A673 (cell line): Measurements from ENCODE around the gene GOLGA8Q.
"Not testable (repeated sequence)": the region's sequence is repeated elsewhere in the genome, so short reads cannot be mapped to it uniquely, and the experiment has no call there.

ENCODE experiments used
- EZH2 ChIP-seq: fragments of 200-600 bp; sonication (generic); IDR thresholded peaks from 2 replicates; pipeline ENCODE4 v1.6.1; 2017; ENCODE audit warnings: borderline replicate concordance, low read depth, mild to moderate bottlenecking, mixed read lengths, antibody characterized with exemption, low read length; ENCODE audit not compliant: poor library complexity, severe bottlenecking
- TF ChIP-seq, protein P1 (sequence below): fragments of 300-800, 200-600 bp; sonication (generic); conservative IDR thresholded peaks from 2 replicates; pipeline ENCODE4 v1.5.1; 2017; ENCODE audit warnings: low read depth, mild to moderate bottlenecking, antibody characterized with exemption, low read length, moderate library complexity, mixed read lengths

DNA sequence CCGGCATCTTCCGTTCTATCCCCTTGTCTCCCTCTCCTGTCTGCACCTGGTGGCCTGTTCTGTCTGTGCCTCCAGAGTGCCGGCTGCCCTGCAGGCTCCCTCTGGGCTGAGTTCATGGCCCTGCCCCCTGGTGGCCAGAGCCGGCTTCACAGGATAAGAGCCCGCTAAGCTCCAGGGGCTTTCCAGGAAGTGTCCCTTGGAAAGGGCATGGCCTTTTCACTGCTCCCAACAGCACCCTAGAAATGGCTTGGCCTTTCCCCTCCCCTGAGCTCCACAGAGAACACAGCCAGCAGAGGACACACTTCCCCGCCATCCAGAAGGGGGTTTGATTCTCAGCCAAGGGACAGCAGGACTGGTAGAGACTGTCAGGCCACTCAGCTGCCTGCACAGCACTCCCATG, 15.1 kb downstream of the GOLGA8Q start:
- TF ChIP-seq, protein P1, sequence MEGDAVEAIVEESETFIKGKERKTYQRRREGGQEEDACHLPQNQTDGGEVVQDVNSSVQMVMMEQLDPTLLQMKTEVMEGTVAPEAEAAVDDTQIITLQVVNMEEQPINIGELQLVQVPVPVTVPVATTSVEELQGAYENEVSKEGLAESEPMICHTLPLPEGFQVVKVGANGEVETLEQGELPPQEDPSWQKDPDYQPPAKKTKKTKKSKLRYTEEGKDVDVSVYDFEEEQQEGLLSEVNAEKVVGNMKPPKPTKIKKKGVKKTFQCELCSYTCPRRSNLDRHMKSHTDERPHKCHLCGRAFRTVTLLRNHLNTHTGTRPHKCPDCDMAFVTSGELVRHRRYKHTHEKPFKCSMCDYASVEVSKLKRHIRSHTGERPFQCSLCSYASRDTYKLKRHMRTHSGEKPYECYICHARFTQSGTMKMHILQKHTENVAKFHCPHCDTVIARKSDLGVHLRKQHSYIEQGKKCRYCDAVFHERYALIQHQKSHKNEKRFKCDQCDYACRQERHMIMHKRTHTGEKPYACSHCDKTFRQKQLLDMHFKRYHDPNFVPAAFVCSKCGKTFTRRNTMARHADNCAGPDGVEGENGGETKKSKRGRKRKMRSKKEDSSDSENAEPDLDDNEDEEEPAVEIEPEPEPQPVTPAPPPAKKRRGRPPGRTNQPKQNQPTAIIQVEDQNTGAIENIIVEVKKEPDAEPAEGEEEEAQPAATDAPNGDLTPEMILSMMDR, result not testable (repeated sequence)
- TF ChIP-seq EZH2, result not testable (repeated sequence)
